Retinal pigment epithelial cell (primary cell): ENCODE measurements around the gene ABCB7.
"Not testable (repeated sequence)": the region's sequence is repeated elsewhere in the genome, so short reads cannot be mapped to it uniquely, and the experiment has no call there.

ENCODE experiments used
- DNase-seq: peaks from one replicate; pipeline ENCODE4 v3.0.0-alpha.2; 2010; ENCODE audit warnings: low read depth
- H3K4me3 ChIP-seq: 2 replicates; pipeline ENCODE4 v1.5.1; 2011; ENCODE audit warnings: mild to moderate bottlenecking, low read length, control low read depth, moderate library complexity
- TF ChIP-seq, protein P1 (sequence below): conservative IDR thresholded peaks from 2 replicates; pipeline ENCODE4 v1.5.1; 2011; ENCODE audit warnings: low read depth, low read length, control low read depth, inconsistent platforms

ABCB7 gene

DNA sequence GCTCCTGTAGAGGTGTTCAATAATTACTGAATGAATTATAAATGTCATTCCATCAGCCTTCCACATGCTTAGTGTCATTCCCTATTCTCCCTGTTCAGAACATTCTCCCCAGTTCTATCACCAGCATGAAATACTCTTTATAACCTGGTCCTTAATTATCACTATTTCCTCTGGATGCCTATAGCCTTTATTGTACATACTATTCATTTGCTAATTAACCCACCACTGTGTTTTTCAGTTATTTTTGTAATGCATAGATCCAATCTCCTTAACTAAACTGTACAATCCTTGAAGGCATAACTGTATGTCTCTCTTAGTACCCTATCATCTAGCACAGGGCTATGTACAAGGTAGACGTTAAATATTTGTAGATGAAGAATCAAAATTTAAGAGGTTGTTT is 1.2 kb downstream of the ABCB7 start:
- TF ChIP-seq, protein P1, sequence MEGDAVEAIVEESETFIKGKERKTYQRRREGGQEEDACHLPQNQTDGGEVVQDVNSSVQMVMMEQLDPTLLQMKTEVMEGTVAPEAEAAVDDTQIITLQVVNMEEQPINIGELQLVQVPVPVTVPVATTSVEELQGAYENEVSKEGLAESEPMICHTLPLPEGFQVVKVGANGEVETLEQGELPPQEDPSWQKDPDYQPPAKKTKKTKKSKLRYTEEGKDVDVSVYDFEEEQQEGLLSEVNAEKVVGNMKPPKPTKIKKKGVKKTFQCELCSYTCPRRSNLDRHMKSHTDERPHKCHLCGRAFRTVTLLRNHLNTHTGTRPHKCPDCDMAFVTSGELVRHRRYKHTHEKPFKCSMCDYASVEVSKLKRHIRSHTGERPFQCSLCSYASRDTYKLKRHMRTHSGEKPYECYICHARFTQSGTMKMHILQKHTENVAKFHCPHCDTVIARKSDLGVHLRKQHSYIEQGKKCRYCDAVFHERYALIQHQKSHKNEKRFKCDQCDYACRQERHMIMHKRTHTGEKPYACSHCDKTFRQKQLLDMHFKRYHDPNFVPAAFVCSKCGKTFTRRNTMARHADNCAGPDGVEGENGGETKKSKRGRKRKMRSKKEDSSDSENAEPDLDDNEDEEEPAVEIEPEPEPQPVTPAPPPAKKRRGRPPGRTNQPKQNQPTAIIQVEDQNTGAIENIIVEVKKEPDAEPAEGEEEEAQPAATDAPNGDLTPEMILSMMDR: no peak
- no peak overlapping the region for H3K4me3 ChIP-seq
- no peak for DNase-seq

DNA sequence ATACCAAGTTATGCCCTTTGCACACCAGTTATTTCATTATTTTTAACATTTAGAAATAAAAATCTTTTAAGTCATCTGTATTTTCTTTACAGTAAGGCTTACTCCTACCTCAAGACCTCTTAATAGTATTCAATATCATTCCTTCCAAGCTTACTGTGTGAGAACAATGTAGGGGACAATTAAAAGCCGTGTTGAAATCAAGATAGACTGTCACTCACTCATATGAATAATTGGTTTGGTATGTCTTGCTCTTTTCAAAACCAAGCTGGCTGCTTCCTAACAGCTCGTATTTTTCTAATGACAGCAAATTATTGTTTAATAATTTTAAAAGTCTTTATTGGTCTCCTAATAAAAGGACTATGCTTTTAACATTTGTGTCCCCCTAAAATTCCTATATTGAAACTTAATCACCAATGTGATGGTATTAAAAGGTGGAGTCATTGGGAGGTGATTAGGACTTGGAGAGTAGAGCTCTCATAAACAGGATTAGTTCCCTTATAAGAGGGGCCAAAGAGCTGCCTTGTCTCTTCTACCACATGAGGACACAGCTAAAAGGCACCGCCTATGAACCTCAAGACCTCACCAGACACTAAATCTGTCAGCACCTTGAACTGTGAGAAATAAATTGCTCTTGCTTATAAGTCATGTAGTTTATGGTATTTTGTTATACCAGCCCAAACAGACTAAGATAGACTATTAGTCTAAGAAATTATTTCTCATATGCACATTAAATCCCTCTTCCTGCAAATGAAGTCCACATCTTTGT is 4.1 kb downstream of the ABCB7 start:
- TF ChIP-seq, protein P1: no peak

DNA sequence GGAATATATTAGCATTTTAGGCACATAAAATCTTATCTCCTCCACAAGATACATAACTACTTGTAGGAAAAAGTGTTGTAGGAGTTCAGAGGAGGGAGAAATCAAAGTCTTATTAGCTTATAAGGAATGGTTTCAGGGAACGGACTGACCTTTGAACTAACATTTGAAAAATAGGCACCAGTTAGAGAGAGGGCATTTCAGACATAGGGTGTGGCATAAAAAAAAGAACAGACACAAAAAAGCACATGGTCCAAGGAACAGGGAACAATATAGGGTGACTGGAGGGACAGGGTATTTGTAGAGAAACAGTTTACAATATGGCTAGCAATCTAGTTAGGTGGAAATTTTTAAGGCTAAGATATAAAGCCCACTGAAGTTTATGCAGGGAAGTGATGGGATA is 6.4 kb downstream of the ABCB7 start:
- no peak for DNase-seq
- H3K4me3 ChIP-seq: no peak overlapping the region
- TF ChIP-seq, protein P1: no peak

More for the DNA sequence above, 4.1 kb downstream of the ABCB7 start:
- H3K4me3 ChIP-seq: no peak overlapping the region
- DNase-seq: no peak

DNA sequence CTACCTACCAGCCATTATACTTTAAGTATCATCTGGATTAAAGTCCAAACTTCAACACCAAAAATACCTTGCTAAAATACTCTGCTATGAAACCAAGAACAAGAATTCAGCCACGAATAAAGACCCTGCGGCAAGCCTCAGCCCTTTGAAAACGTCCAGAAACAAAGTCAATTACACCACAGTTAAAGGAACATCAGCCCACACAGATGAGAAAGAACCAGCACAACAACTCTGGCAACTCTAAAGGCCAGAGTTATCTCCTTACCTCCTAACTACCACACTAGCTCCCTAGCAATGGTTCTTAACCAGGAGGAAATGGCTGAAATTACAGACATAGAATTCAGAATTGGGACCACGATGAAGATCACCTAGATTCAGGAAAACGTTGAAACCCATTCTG is 23.4 kb downstream of the ABCB7 start:
- no peak overlapping the region for H3K4me3 ChIP-seq
- TF ChIP-seq, protein P1: no peak
- no peak for DNase-seq

DNA sequence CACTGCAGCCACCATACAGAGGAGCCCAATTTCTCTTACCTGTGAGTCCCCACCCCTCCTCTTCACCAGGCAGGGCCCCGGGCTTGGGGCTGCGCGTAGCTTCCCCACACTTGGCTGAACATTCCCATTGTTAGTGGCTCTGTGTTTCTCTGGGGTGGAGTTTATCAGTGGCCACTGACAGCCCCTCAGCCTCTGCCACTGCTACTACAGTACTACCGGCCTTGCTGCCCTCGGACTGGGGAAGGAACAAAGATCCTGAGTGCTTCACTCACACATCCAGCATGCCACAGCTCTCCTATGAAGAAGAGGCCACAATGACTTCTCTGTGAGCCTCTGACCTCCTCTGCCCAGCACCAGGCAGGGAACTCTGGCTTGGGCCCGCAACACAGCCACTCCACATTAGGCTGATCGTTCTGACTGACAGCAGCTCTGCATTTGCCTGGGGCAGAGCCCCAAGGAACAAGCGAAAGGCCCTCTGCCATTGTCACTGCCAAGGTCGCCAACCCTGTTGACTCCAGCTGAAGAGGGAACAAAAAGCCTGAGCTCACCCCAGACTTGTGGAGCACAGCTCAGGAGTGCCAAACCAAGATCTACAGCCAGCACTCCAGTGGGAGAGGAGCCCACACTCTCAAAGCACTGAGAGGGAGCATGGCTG is 24.0 kb downstream of the ABCB7 start:
- no peak for DNase-seq
- TF ChIP-seq, protein P1: no peak
- no peak overlapping the region for H3K4me3 ChIP-seq

DNA sequence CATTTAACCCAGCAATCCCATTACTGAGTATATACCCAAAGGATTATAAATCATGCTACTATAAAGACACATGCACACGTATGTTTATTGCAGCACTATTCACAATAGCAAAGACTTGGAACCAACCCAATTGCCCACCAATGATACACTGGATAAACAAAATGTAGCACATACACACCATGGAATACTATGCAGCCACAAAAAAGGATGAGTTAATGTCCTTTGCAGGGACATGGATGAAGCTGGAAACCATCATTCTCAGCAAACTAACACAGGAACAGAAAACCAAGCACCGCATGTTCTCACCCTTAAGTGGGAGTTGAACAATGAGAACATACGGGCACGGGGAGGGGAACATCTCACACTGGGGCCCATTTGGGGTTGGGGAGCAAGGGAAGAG is 27.0 kb downstream of the ABCB7 start:
- not testable (repeated sequence) for H3K4me3 ChIP-seq, DNase-seq

DNA sequence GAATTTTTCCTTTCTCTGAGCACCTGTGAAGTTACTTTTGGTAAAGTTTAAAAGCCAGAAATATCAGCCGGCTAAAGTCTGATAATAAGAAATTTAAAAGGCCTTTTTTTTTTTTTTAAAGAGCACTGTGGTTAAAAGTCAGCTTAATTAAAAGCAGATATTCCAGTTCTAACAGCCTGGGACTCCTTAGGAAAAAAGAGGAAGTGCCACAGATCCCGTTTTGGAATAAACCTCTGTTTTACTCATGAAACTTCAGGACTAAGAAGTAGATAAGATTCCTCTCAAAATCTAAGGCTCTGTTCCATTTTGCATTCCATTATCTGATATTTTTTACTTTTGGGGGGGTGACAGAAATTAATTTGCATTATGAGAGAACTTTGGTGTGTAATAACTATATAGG is 37.8 kb downstream of the ABCB7 start:
- TF ChIP-seq, protein P1: no peak
- no peak overlapping the region for H3K4me3 ChIP-seq
- DNase-seq: no peak
